Measurements from ENCODE around the gene S100A1. TPM values are rescaled to one million over a fixed set of nuclear protein-coding genes. Genes with fewer than 3 reads are reported as not detected.
"Not testable (repeated sequence)": the region's sequence is repeated elsewhere in the genome, so short reads cannot be mapped to it uniquely, and the experiment has no call there.

Gene S100A1
- total RNA-seq, 2 experiments from 2014 or later: not detected

DNA sequence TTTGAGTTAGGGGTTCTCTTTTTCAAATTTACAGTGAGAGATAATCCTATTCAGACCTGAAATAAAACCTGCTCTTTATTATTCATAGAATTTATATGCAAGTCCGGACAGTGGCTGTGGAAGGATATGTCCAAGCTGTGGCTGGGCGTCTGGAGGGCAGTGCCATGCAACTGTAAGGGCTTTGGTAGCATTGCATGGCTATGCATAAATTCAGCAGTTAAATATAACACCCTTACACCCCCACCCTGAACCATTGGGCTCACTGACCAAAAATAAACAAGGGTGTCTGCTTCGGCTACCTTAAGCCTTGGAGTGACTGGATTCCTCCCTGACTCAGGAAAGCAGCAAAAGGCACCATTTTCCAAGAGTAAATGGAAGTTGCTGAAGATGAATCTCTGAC lies 11.0 kb downstream of the S100A1 start:
- H3K4me1 Mint-ChIP-seq: peaks cover 18% of the 10 kb centered on the region
- no peak overlapping the region for H3K4me3 Mint-ChIP-seq
- H3K36me3 Mint-ChIP-seq: peaks cover 41% of the 10 kb centered on the region
- H3K9me3 Mint-ChIP-seq: no peaks in the 10 kb centered on the region
- H3K27ac Mint-ChIP-seq: no peak overlapping the region
- H3K27me3 Mint-ChIP-seq: no peaks in the 10 kb centered on the region
- DNase-seq (no peak), ATAC-seq (ENCODE audit: low read depth) (no peak)
- POLR2A ChIA-PET: interaction anchor here (2.0 kb wide), 1 partner anchor 10 kb away, joined by 7 read pairs; no protein-coding TSS in a partner anchor

GRCh38 chr1:153640213-153640612 lies 12.0 kb downstream of the S100A1 start:
- not testable (repeated sequence) for H3K27me3 Mint-ChIP-seq; ATAC-seq (ENCODE audit: low read depth); DNase-seq; H3K9me3 Mint-ChIP-seq; H3K4me3 Mint-ChIP-seq; H3K27ac Mint-ChIP-seq
- peaks cover 22% of the 10 kb centered on the region for H3K4me1 Mint-ChIP-seq
- POLR2A ChIA-PET: interaction anchor here (1.6 to 2.0 kb wide), 2 partner anchors 9 to 27 kb away, joined by 3 to 7 read pairs; no protein-coding TSS in a partner anchor
- H3K36me3 Mint-ChIP-seq: peaks cover 44% of the 10 kb centered on the region

GRCh38 chr1:153640861-153641260 lies 12.6 kb downstream of the S100A1 start:
- no peak overlapping the region for H3K4me3 Mint-ChIP-seq
- H3K9me3 Mint-ChIP-seq: no peaks in the 10 kb centered on the region
- peaks cover 24% of the 10 kb centered on the region for H3K4me1 Mint-ChIP-seq
- DNase-seq (no peak), ATAC-seq (ENCODE audit: low read depth) (no peak)
- no peaks in the 10 kb centered on the region for H3K27me3 Mint-ChIP-seq
- H3K27ac Mint-ChIP-seq: no peak overlapping the region
- peaks cover 47% of the 10 kb centered on the region for H3K36me3 Mint-ChIP-seq
- POLR2A ChIA-PET: interaction anchor here (0.5 to 2.0 kb wide), 3 partner anchors 8 to 35 kb away, joined by 3 to 7 read pairs (median 3); no protein-coding TSS in a partner anchor

- no peak overlapping the region for H3K27ac Mint-ChIP-seq
These were observed 13.9 kb downstream of the S100A1 start for GRCh38 chr1:153642161-153642560.

GRCh38 chr1:153643100-153643499 lies 14.9 kb downstream of the S100A1 start:
- Mint-ChIP-seq H3K4me1 (peaks cover 24% of the 10 kb centered on the region), H3K27me3 (no peaks in the 10 kb centered on the region), H3K4me3 (no peak overlapping the region), H3K9me3 (no peaks in the 10 kb centered on the region), H3K27ac (peak overlapping the region; percentile 34), H3K36me3 (peaks cover 53% of the 10 kb centered on the region)
- POLR2A ChIA-PET: interaction anchor here (1.9 to 2.6 kb wide), 2 partner anchors 9 to 11 kb away, joined by 4 to 21 read pairs; partner anchors contain the start of gene CHTOP
- DNase-seq: no peak
- ATAC-seq (ENCODE audit: low read depth): no peak

More at GRCh38 chr1:153642161-153642560, 13.9 kb downstream of the S100A1 start:
- POLR2A ChIA-PET: no interaction called here
- DNase-seq: no peak
- H3K27me3 Mint-ChIP-seq: no peaks in the 10 kb centered on the region
- no peaks in the 10 kb centered on the region for H3K9me3 Mint-ChIP-seq
- H3K36me3 Mint-ChIP-seq: peaks cover 50% of the 10 kb centered on the region
- H3K4me1 Mint-ChIP-seq: peaks cover 26% of the 10 kb centered on the region
- no peak overlapping the region for H3K4me3 Mint-ChIP-seq
- no peak for ATAC-seq (ENCODE audit: low read depth)

DNA sequence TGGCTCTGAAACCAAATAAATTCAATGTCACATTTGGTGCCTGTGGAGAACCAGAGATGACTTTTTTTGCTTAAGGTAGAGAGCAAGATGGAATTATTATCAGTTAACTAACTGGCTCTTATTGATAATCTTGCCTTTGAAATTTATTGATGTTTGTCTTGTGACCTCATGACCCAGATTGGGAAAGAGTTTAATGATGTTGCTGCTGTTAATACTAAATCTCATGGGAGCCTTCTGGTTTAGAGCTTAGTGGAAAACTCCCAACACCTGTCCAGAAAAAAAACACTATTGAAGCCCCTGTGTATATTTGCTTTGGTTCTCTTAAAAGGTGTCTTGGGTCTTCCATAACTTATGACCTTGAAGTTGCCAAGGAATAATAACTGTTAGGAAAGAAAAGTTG lies 15.6 kb downstream of the S100A1 start:
- Mint-ChIP-seq H3K4me1 (peaks cover 26% of the 10 kb centered on the region), H3K27me3 (no peaks in the 10 kb centered on the region), H3K27ac (no peak overlapping the region), H3K36me3 (peaks cover 53% of the 10 kb centered on the region), H3K9me3 (no peaks in the 10 kb centered on the region), H3K4me3 (no peak overlapping the region)
- DNase-seq: no peak
- no peak for ATAC-seq (ENCODE audit: low read depth)
- POLR2A ChIA-PET: interaction anchor here (1.9 to 2.6 kb wide), 2 partner anchors 9 to 10 kb away, joined by 4 to 21 read pairs; partner anchors contain the start of gene CHTOP

DNA sequence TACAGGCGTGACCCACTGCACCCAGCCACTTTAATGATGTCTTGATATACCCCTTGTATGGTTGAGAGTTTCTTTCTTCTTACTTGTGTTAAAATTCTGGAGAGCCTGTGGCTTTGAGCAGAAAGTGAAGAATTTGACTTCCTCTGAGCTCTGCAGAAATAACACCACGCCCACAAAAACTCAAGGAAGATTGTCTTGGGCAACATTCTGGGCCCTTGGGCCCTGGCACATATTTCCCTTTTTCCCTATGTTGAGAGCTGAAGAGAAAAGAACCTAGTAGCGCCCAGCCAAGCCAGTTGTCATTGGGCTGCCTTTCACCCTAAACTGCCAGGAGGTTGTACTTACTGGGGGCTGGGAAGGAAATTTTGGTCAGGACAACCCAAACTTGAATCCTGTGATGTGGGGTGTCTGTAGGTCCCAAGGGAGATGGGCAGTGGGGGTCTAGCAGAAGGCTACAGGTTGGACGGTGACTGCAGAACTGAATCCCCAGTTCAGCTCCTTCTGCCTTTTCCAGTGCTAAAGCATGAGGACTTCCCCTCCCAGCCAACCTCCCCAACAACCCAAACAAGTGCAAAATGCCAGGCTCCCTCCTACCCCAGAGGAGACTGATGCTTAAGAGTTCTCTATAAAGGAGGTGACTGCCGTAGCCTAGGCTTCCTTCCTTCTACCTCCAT lies 18.6 kb downstream of the S100A1 start:
- H3K4me3 Mint-ChIP-seq: peak overlapping the region; percentile 43
- POLR2A ChIA-PET: interaction anchor here (5.8 kb wide), 1 partner anchor 13 kb away, joined by 44 read pairs; the partner anchor contains the start of gene CHTOP
- no peaks in the 10 kb centered on the region for H3K27me3 Mint-ChIP-seq
- peaks cover 35% of the 10 kb centered on the region for H3K4me1 Mint-ChIP-seq
- peak overlapping the region; percentile 79 for H3K27ac Mint-ChIP-seq
- DNase-seq (no peak), ATAC-seq (ENCODE audit: low read depth) (no peak)
- H3K36me3 Mint-ChIP-seq: peaks cover 42% of the 10 kb centered on the region
- H3K9me3 Mint-ChIP-seq: no peaks in the 10 kb centered on the region

DNA sequence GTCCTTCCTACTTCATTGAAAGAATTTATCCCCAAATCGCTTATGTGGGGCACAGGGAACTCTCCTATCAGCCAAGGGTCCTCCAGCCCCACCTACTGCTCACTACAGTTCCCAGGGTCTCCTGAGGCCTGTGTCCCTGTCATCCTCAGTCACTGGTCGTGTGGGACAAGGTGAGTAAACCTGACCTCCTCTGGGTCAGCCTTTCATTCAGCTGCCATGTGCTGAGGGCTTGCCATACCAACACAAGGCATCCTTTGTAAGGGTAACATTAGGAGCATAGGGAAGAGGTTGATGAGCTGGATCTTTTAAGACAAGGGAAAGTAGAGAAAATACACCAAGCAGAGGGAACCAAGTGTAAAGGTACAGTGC lies 19.1 kb downstream of the S100A1 start:
- ATAC-seq (ENCODE audit: low read depth): no peak
- DNase-seq: no peak
- Mint-ChIP-seq H3K27ac (peak overlapping the region; percentile 31), H3K27me3 (no peaks in the 10 kb centered on the region), H3K4me1 (peaks cover 35% of the 10 kb centered on the region), H3K4me3 (no peak overlapping the region), H3K9me3 (no peaks in the 10 kb centered on the region), H3K36me3 (peaks cover 39% of the 10 kb centered on the region)
- POLR2A ChIA-PET: interaction anchor here (1.0 to 5.8 kb wide), 3 partner anchors 10 to 75 kb away, joined by 3 to 44 read pairs (median 4); partner anchors contain the start of gene CHTOP

GRCh38 chr1:153648000-153648643 lies 19.9 kb downstream of the S100A1 start:
- no peak overlapping the region for H3K27ac Mint-ChIP-seq
- no peaks in the 10 kb centered on the region for H3K9me3 Mint-ChIP-seq
- DNase-seq: no peak
- no peak overlapping the region for H3K4me3 Mint-ChIP-seq
- H3K27me3 Mint-ChIP-seq: no peaks in the 10 kb centered on the region
- peaks cover 35% of the 10 kb centered on the region for H3K4me1 Mint-ChIP-seq
- POLR2A ChIA-PET: interaction anchor here (0.7 to 5.8 kb wide), 7 partner anchors 8 to 76 kb away, joined by 3 to 44 read pairs (median 4); partner anchors contain the start of gene CHTOP
- peaks cover 33% of the 10 kb centered on the region for H3K36me3 Mint-ChIP-seq
- ATAC-seq (ENCODE audit: low read depth): no peak

GRCh38 chr1:153649137-153649862 lies 21.1 kb downstream of the S100A1 start:
- peak; percentile 81 for ATAC-seq (ENCODE audit: low read depth)
- peak; percentile 35 for DNase-seq
- Mint-ChIP-seq H3K27me3 (no peaks in the 10 kb centered on the region), H3K4me3 (peak overlapping the region; percentile 17), H3K9me3 (no peaks in the 10 kb centered on the region), H3K36me3 (peaks cover 23% of the 10 kb centered on the region), H3K4me1 (peaks cover 30% of the 10 kb centered on the region), H3K27ac (peak overlapping the region; percentile 86)
- POLR2A ChIA-PET: interaction anchor here (0.6 to 5.8 kb wide), 8 partner anchors 9 to 1324 kb away, joined by 3 to 44 read pairs (median 4); partner anchors contain the start of gene CHTOP

DNA sequence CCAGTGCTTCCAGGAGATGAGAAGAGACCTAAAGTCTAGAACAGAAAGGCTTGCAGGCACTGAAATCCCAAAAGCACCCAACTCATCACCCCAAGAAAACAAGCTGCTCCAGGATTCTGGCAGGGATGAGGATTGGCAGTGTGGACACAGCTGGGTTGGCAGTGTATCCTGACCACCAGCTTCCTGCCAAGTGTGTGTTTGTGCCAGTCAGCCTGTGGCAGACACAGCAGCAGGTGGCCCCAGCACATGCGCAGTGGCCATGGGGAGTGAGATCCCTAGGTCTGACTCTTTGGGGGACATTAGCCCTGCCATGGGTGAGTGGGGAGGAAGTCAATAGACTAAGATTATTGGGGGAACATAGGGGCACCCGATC lies 21.6 kb downstream of the S100A1 start:
- Mint-ChIP-seq H3K4me1 (peaks cover 29% of the 10 kb centered on the region), H3K9me3 (no peaks in the 10 kb centered on the region), H3K36me3 (peaks cover 18% of the 10 kb centered on the region), H3K27me3 (no peaks in the 10 kb centered on the region), H3K27ac (peak overlapping the region; percentile 86), H3K4me3 (peak overlapping the region; percentile 17)
- POLR2A ChIA-PET: interaction anchor here (0.6 to 5.8 kb wide), 8 partner anchors 10 to 1323 kb away, joined by 3 to 44 read pairs (median 4); partner anchors contain the start of gene CHTOP
- DNase-seq: peak; percentile 36
- peak; percentile 14 for ATAC-seq (ENCODE audit: low read depth)

- Mint-ChIP-seq H3K4me1 (peaks cover 14% of the 10 kb centered on the region), H3K4me3 (no peak overlapping the region), H3K9me3 (no peaks in the 10 kb centered on the region), H3K27ac (no peak overlapping the region), H3K36me3 (peaks cover 6% of the 10 kb centered on the region), H3K27me3 (no peaks in the 10 kb centered on the region)
- DNase-seq (peak; percentile 15), ATAC-seq (ENCODE audit: low read depth) (no peak)
- POLR2A ChIA-PET: interaction anchor here (1.1 to 1.6 kb wide), 2 partner anchors 17 to 18 kb away, joined by 3 to 5 read pairs; partner anchors contain the start of gene CHTOP
These were observed 23.5 kb downstream of the S100A1 start for GRCh38 chr1:153651771-153652170.

Data from activated naive CD8-positive, alpha-beta T cell treated with anti-CD3 and anti-CD28 coated beads, Interleukin-2, amount 10 ng/mL, durations not matched to agents 7 days and 5 days (primary cell).